SU-DHL-6 (cell line): Measurements from ENCODE around the gene FBXO46.

ENCODE experiments used
- H2AFZ ChIP-seq: fragments of 200-600 bp; sonication (generic); 2 replicates; pipeline ENCODE4 v1.6.1; 2014; ENCODE audit warnings: low read depth, mild to moderate bottlenecking, moderate library complexity, mixed read lengths, antibody characterized with exemption, low read length; ENCODE audit not compliant: severe bottlenecking
- H3F3A ChIP-seq: fragments of 200-600 bp; shearing (Covaris generic); 2 replicates; pipeline ENCODE4 v1.6.0; 2016; ENCODE audit warnings: antibody characterized with exemption, mild to moderate bottlenecking; ENCODE audit not compliant: insufficient read depth
- H3K27ac ChIP-seq: fragments of 200-600 bp; sonication (generic); 2 replicates; pipeline ENCODE4 v1.5.1; 2016; ENCODE audit warnings: low read depth, mild to moderate bottlenecking, low read length, moderate library complexity, mixed read lengths
- H3K27me3 ChIP-seq: fragments of 200-600 bp; sonication (generic), shearing (Covaris generic); 2 replicates; pipeline ENCODE4 v1.6.0; 2014; ENCODE audit warnings: mild to moderate bottlenecking, low read length
- H3K36me3 ChIP-seq: fragments of 200-600 bp; sonication (generic); 2 replicates; pipeline ENCODE4 v1.6.1; 2014; ENCODE audit warnings: mild to moderate bottlenecking, low read length, mixed read lengths
- H3K4me2 ChIP-seq: fragments of 300-600, 200-600 bp; shearing (Covaris generic), sonication (generic); 2 replicates; pipeline ENCODE4 v1.6.0; 2014; ENCODE audit warnings: low read length, low read depth, mild to moderate bottlenecking; ENCODE audit not compliant: poor library complexity, severe bottlenecking
- H3K4me3 ChIP-seq: fragments of 200-600 bp; sonication (generic); 2 replicates; pipeline ENCODE4 v1.5.1; 2014; ENCODE audit warnings: antibody characterized with exemption, low read length, mild to moderate bottlenecking, mixed read lengths; ENCODE audit not compliant: insufficient read depth, poor library complexity, severe bottlenecking
- H3K79me2 ChIP-seq: fragments of 200-600 bp; sonication (generic); 2 replicates; pipeline ENCODE4 v1.6.1; 2014; ENCODE audit warnings: mild to moderate bottlenecking, low read length, moderate library complexity; ENCODE audit not compliant: insufficient read depth
- H3K9ac ChIP-seq: fragments of 200-600 bp; sonication (generic); 2 replicates; pipeline ENCODE4 v1.7.0; 2014; ENCODE audit warnings: mild to moderate bottlenecking, low read length
- H3K9me2 ChIP-seq: fragments of 200-600 bp; sonication (generic); replicated peaks from 2 replicates; pipeline ENCODE4 v1.6.1; 2014; ENCODE audit warnings: low read length; ENCODE audit not compliant: insufficient read depth
- H3K9me3 ChIP-seq: fragments of 200-600 bp; sonication (generic); 2 replicates; pipeline ENCODE4 v1.6.1; 2014; ENCODE audit warnings: low read length, mixed read lengths; ENCODE audit not compliant: insufficient read depth
- H4K20me1 ChIP-seq: fragments of 200-600 bp; sonication (generic); 2 replicates; pipeline ENCODE4 v1.6.1; 2014; ENCODE audit warnings: low read depth, mild to moderate bottlenecking, antibody characterized with exemption, low read length, moderate library complexity, mixed read lengths
- EZH2phosphoT487 ChIP-seq: fragments of 200-600 bp; sonication (generic), shearing (Covaris generic); conservative IDR thresholded peaks from 2 replicates; pipeline ENCODE4 v1.6.1; 2018; ENCODE audit warnings: mild to moderate bottlenecking, antibody characterized with exemption, low read length, moderate library complexity, mixed read lengths
- TF ChIP-seq, protein P1 (sequence below): fragments of 200-600 bp; sonication (generic); IDR thresholded peaks from one replicate; pipeline ENCODE4 v1.5.1; 2017; ENCODE audit warnings: antibody characterized with exemption, mild to moderate bottlenecking, low read length, moderate library complexity; ENCODE audit not compliant: insufficient read depth, poor library complexity, severe bottlenecking

The FBXO46 gene

DNA sequence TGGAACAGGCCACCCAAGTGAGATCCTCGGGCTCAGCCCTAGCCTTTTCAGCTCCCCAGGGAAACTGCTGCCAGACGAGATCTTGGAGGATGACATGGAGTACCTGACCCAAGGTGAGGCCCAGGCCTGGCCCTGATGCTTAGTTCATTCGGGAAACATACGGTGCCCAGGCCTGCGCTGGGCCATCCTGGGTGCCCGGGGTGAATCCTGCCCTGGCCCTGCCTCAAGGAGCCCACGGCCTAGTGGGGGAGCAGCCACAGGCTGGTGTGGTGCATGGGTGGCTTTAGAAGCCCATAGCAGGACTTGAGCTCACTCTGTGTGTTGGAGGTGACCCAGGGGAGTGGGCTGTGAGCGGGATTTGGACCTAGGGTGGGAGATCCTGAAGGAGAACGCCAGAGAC is 28.2 kb upstream of the FBXO46 start:
- Histone ChIP-seq H3F3A (no peaks in the 10 kb centered on the region), H3K36me3 (no peaks in the 10 kb centered on the region), H3K9ac (no peak overlapping the region), H3K9me2 (no peaks in the 10 kb centered on the region), H3K4me3 (no peak overlapping the region), H3K4me2 (no peak overlapping the region), H2AFZ (no peak overlapping the region), H3K9me3 (no peaks in the 10 kb centered on the region), H3K27me3 (no peaks in the 10 kb centered on the region), H3K79me2 (no peaks in the 10 kb centered on the region), H3K27ac (no peak overlapping the region), H4K20me1 (no peaks in the 10 kb centered on the region)
- TF ChIP-seq, protein P1, sequence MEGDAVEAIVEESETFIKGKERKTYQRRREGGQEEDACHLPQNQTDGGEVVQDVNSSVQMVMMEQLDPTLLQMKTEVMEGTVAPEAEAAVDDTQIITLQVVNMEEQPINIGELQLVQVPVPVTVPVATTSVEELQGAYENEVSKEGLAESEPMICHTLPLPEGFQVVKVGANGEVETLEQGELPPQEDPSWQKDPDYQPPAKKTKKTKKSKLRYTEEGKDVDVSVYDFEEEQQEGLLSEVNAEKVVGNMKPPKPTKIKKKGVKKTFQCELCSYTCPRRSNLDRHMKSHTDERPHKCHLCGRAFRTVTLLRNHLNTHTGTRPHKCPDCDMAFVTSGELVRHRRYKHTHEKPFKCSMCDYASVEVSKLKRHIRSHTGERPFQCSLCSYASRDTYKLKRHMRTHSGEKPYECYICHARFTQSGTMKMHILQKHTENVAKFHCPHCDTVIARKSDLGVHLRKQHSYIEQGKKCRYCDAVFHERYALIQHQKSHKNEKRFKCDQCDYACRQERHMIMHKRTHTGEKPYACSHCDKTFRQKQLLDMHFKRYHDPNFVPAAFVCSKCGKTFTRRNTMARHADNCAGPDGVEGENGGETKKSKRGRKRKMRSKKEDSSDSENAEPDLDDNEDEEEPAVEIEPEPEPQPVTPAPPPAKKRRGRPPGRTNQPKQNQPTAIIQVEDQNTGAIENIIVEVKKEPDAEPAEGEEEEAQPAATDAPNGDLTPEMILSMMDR = no peak
- no peak for TF ChIP-seq EZH2phosphoT487

GRCh38 chr19:45757695-45758094 is 27.0 kb upstream of the FBXO46 start:
- Histone ChIP-seq H3K4me3 (no peak overlapping the region), H3K9me3 (no peaks in the 10 kb centered on the region), H4K20me1 (no peaks in the 10 kb centered on the region), H3F3A (no peaks in the 10 kb centered on the region), H3K36me3 (no peaks in the 10 kb centered on the region), H3K27me3 (no peaks in the 10 kb centered on the region), H2AFZ (no peak overlapping the region), H3K79me2 (no peaks in the 10 kb centered on the region), H3K27ac (no peak overlapping the region), H3K9ac (no peak overlapping the region), H3K4me2 (no peak overlapping the region), H3K9me2 (no peaks in the 10 kb centered on the region)
- no peak for TF ChIP-seq EZH2phosphoT487
- TF ChIP-seq, protein P1 = no peak

DNA sequence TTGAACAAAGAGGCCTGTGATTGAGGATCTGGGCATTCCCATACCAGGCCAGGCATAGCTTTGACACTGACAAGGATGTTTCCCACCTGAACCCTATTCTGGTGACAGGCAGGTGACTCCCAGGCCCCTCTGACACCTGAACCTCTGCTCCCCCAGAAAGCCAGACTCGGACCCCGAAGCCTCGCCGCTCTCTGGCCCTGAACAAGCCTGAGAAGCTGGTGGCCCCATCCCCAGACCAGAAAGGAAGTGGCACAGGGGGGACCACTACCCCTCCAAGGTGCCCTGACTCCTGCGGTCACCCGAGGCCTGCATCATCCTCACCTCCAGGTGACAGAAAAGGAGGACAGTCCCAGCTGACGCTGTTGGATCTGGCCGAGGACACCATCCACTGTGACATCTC is 23.6 kb upstream of the FBXO46 start:
- Histone ChIP-seq H3F3A (no peaks in the 10 kb centered on the region), H3K27ac (no peak overlapping the region)

More for the DNA sequence above, 23.6 kb upstream of the FBXO46 start:
- no peaks in the 10 kb centered on the region for H3K9me2 ChIP-seq
- H3K9me3 ChIP-seq = no peaks in the 10 kb centered on the region
- no peak overlapping the region for H3K4me2 ChIP-seq
- H3K36me3 ChIP-seq = no peaks in the 10 kb centered on the region
- H3K4me3 ChIP-seq = no peak overlapping the region
- H3K79me2 ChIP-seq = no peaks in the 10 kb centered on the region
- TF ChIP-seq, protein P1 = no peak
- no peak for TF ChIP-seq EZH2phosphoT487
- H3K9ac ChIP-seq = no peak overlapping the region
- H2AFZ ChIP-seq = no peak overlapping the region
- H3K27me3 ChIP-seq = no peaks in the 10 kb centered on the region
- no peaks in the 10 kb centered on the region for H4K20me1 ChIP-seq
